ENCODE data around the gene ADRA1B.
"Not testable (repeated sequence)": the region's sequence is repeated elsewhere in the genome, so short reads cannot be mapped to it uniquely, and the experiment has no call there.

Gene ADRA1B

GRCh38 chr5:159933531-159934485 lies 17.5 kb downstream of the ADRA1B start:
- no peak for DNase-seq

- DNase-seq: no peak
Measured at GRCh38 chr5:159935946-159936345, 19.7 kb downstream of the ADRA1B start.

GRCh38 chr5:159936686-159937329 lies 20.5 kb downstream of the ADRA1B start:
- DNase-seq: no peak

GRCh38 chr5:159937580-159937979 lies 21.3 kb downstream of the ADRA1B start:
- DNase-seq: no peak

GRCh38 chr5:159943326-159943725 lies 27.0 kb downstream of the ADRA1B start:
- DNase-seq: no peak

- no peak for DNase-seq
Measured at GRCh38 chr5:159944056-159944600, 27.8 kb downstream of the ADRA1B start.

- no peak for DNase-seq
Measured at GRCh38 chr5:159945359-159945758, 29.1 kb downstream of the ADRA1B start.

- no peak for DNase-seq
Measured at GRCh38 chr5:159947708-159948358, 31.6 kb downstream of the ADRA1B start.

- DNase-seq: no peak
Measured at GRCh38 chr5:159951387-159951786, 35.1 kb downstream of the ADRA1B start.

GRCh38 chr5:159951834-159952233 lies 35.6 kb downstream of the ADRA1B start:
- DNase-seq: no peak

GRCh38 chr5:159953609-159954008 lies 37.3 kb downstream of the ADRA1B start:
- no peak for DNase-seq

GRCh38 chr5:159955056-159955624 lies 38.9 kb downstream of the ADRA1B start:
- no peak for DNase-seq

GRCh38 chr5:159956074-159956473 lies 39.8 kb downstream of the ADRA1B start:
- no peak for DNase-seq

GRCh38 chr5:159961176-159962160 lies 45.2 kb downstream of the ADRA1B start:
- no peak for DNase-seq

- no peak for DNase-seq
Measured at GRCh38 chr5:159962214-159962613, 45.9 kb downstream of the ADRA1B start.

GRCh38 chr5:159963935-159964334 lies 47.7 kb downstream of the ADRA1B start:
- no peak for DNase-seq

- DNase-seq: peak in 1 of 2 experiments; percentile 8
Measured at GRCh38 chr5:159965031-159965837, 49.0 kb downstream of the ADRA1B start.

GRCh38 chr5:159965838-159966128 lies 49.5 kb downstream of the ADRA1B start:
- not testable (repeated sequence) for DNase-seq

GRCh38 chr5:159969966-159970365 lies 53.7 kb downstream of the ADRA1B start:
- no peak for DNase-seq

GRCh38 chr5:159971038-159971437 lies 54.8 kb downstream of the ADRA1B start:
- DNase-seq: no peak

- DNase-seq: no peak
Measured at GRCh38 chr5:159971514-159971913, 55.2 kb downstream of the ADRA1B start.

All from AML-193 (cell line).